ENCODE measurements around the gene ABCE1. TPM values are rescaled to one million over a fixed set of nuclear protein-coding genes. Genes with fewer than 3 reads are reported as not detected.

The ABCE1 gene
- total and polyA plus RNA-seq, 2 of the 8 experiments (the other 6 are each of a cell fraction or from before 2014, with no cell fraction given), result 43.7 to 126 TPM

GRCh38 chr4:145132511-145133098 lies 34.5 kb downstream of the ABCE1 start (continued):
- no peak for TF ChIP-seq CHD7 (IDR thresholded peaks at IDR 0.05; ENCODE audit: insufficient replicate concordance, low read length)
- no peak for TF ChIP-seq ASH2L (IDR thresholded peaks at IDR 0.05; ENCODE audit: low read length)
- no peak for TF ChIP-seq HDAC6 (IDR thresholded peaks at IDR 0.05; ENCODE audit: low read depth, low read length)
- TF ChIP-seq KDM1A (IDR thresholded peaks at IDR 0.05; ENCODE audit: borderline replicate concordance, low read length), result no peak
- TF ChIP-seq HDAC2 (IDR thresholded peaks at IDR 0.05; ENCODE audit: borderline replicate concordance in 1 of 2, low read depth in 2 of 2, low read length in 2 of 2), result no peak
- no peak for TF ChIP-seq CBX5 (IDR thresholded peaks at IDR 0.05; ENCODE audit: low read depth, low read length)
- no peak for TF ChIP-seq ATF3 (IDR thresholded peaks at IDR 0.05; ENCODE audit: insufficient read depth, low read depth, low read length)
- no peak for TF ChIP-seq MAFK (IDR thresholded peaks at IDR 0.05; ENCODE audit: low read depth, low read length)
